IMR-90 (cell line): Measurements from ENCODE around the gene SLC35G6. TPM values are rescaled to one million over a fixed set of nuclear protein-coding genes. Genes with fewer than 3 reads are reported as not detected.

Source experiments
- ATAC-seq: fragments of 200-7000 bp; cut with Tn5 transposase; 2 replicates; pipeline ENCODE4 v1.9.1; 2020; ENCODE audit warnings: low read depth, mild to moderate bottlenecking, moderate library complexity
- BruUV-seq: library from RNA; stranded (reverse); fragments of 400-500 nt; replicated peaks from 2 replicates; lab custom pipeline; 2021; lab: Mats Ljungman, UMichigan
- CTCF ChIA-PET: fragments of 300-600 bp; formaldehyde crosslinking; extraction: SDS; loops from one replicate; lab custom pipeline; 2021; ENCODE audit warnings: antibody characterized with exemption; lab: Yijun Ruan, JAX
- POLR2A ChIA-PET: fragments of 300-600 bp; sonication (Branson Sonifier 250); formaldehyde crosslinking; loops from one replicate; lab custom pipeline; 2022; ENCODE audit warnings: antibody characterized with exemption; ENCODE audit not compliant: unreplicated experiment; lab: Charles Lee
- DNase-seq: peaks from one replicate; pipeline ENCODE4 v3.0.0; 2013
- H2AFZ ChIP-seq: replicated peaks from 2 replicates; pipeline ENCODE3; 2013; ENCODE audit warnings: low read length, mild to moderate bottlenecking; ENCODE audit not compliant: poor library complexity
- H2AK5ac ChIP-seq: 2 replicates; pipeline ENCODE4 v1.6.1; 2013; ENCODE audit warnings: low read depth, low read length, inconsistent platforms
- H2AK9ac ChIP-seq: replicated peaks from 2 replicates; pipeline ENCODE3; 2013; ENCODE audit warnings: mild to moderate bottlenecking, low read depth, low read length, moderate library complexity; ENCODE audit not compliant: poor library complexity
- H2BK120ac ChIP-seq: 2 replicates; pipeline ENCODE4 v1.6.1; 2013; ENCODE audit warnings: low read depth, low read length, inconsistent platforms
- H2BK15ac ChIP-seq: 3 replicates; pipeline ENCODE4 v1.6.1; 2013; ENCODE audit warnings: low read depth, low read length, inconsistent platforms
- H2BK20ac ChIP-seq: 2 replicates; pipeline ENCODE4 v1.6.1; 2013; ENCODE audit warnings: low read depth, mild to moderate bottlenecking, inconsistent platforms, low read length, moderate library complexity
- H2BK5ac ChIP-seq: 2 replicates; pipeline ENCODE4 v1.6.1; 2013; ENCODE audit warnings: mild to moderate bottlenecking, low read depth, low read length, inconsistent platforms; ENCODE audit not compliant: poor library complexity, severe bottlenecking
- H3K14ac ChIP-seq: replicated peaks from 2 replicates; pipeline ENCODE4 v1.6.1; 2013; ENCODE audit warnings: low read depth, low read length, inconsistent platforms
- H3K18ac ChIP-seq: 2 replicates; pipeline ENCODE4 v1.6.1; 2013; ENCODE audit warnings: low read depth, low read length, control low read depth
- H3K23ac ChIP-seq: 2 replicates; pipeline ENCODE4 v1.6.1; 2013; ENCODE audit warnings: low read depth, low read length, inconsistent platforms
- H3K27ac ChIP-seq: 2 replicates; pipeline ENCODE4 v1.5.1; 2013; ENCODE audit warnings: mild to moderate bottlenecking, control low read depth, low read length; ENCODE audit not compliant: insufficient read depth
- H3K27me3 ChIP-seq: 2 replicates; pipeline ENCODE4 v1.6.1; 2013; ENCODE audit warnings: low read length; ENCODE audit not compliant: control insufficient read depth, insufficient read depth
- H3K36me3 ChIP-seq: 2 replicates; pipeline ENCODE4 v1.6.1; 2013; ENCODE audit warnings: low read length, mixed read lengths; ENCODE audit not compliant: control insufficient read depth, insufficient read depth
- H3K4ac ChIP-seq: 2 replicates; pipeline ENCODE4 v1.6.1; 2013; ENCODE audit warnings: low read depth, low read length, inconsistent platforms
- H3K4me1 ChIP-seq: 2 replicates; pipeline ENCODE4 v1.6.1; 2013; ENCODE audit warnings: low read length, mixed read lengths; ENCODE audit not compliant: control insufficient read depth, insufficient read depth
- H3K4me2 ChIP-seq: 2 replicates; pipeline ENCODE4 v1.6.1; 2013; ENCODE audit warnings: low read depth, mild to moderate bottlenecking, control low read depth, low read length, moderate library complexity
- H3K4me3 ChIP-seq: 2 replicates; pipeline ENCODE4 v1.5.1; 2013; ENCODE audit warnings: low read depth, mild to moderate bottlenecking, control low read depth, low read length, moderate library complexity; ENCODE audit not compliant: insufficient read depth
- H3K56ac ChIP-seq: 2 replicates; pipeline ENCODE4 v1.6.1; 2013; ENCODE audit warnings: low read length, inconsistent platforms; ENCODE audit not compliant: insufficient read depth; ENCODE audit errors: extremely low read depth
- H3K79me1 ChIP-seq, 2 experiments: 2 replicates each; pipeline ENCODE4 v1.6.1; 2013; ENCODE audit warnings: low read length in 2 of 2, inconsistent platforms in 1 of 2, low read depth in 1 of 2
- H3K9ac ChIP-seq: 2 replicates; pipeline ENCODE4 v1.6.1; 2013; ENCODE audit warnings: low read depth, low read length, control low read depth
- H3K9me1 ChIP-seq: 2 replicates; pipeline ENCODE4 v1.6.1; 2013; ENCODE audit warnings: low read length, inconsistent platforms; ENCODE audit not compliant: insufficient read depth
- H3K9me3 ChIP-seq: 2 replicates; pipeline ENCODE4 v1.6.1; 2013; ENCODE audit warnings: low read length; ENCODE audit not compliant: control insufficient read depth, insufficient read depth
- H4K20me1 ChIP-seq: 2 replicates; pipeline ENCODE4 v1.6.1; 2013; ENCODE audit warnings: low read length, inconsistent platforms; ENCODE audit not compliant: insufficient read depth
- H4K5ac ChIP-seq: 2 replicates; pipeline ENCODE4 v1.6.1; 2013; ENCODE audit warnings: mild to moderate bottlenecking, low read depth, low read length, control low read depth
- H4K8ac ChIP-seq, 2 experiments: 2 replicates each; pipeline ENCODE4 v1.6.1; 2013; ENCODE audit warnings: low read depth in 2 of 2, low read length in 2 of 2, control low read depth in 1 of 2, inconsistent platforms in 1 of 2
- H4K91ac ChIP-seq: 2 replicates; pipeline ENCODE4 v1.6.1; 2013; ENCODE audit warnings: low read depth, low read length, inconsistent platforms; ENCODE audit not compliant: insufficient read depth
- BHLHE40 ChIP-seq: fragments of 150-350 bp; IDR thresholded peaks from 2 replicates; pipeline ENCODE4 v1.6.1; 2016; ENCODE audit warnings: mild to moderate bottlenecking, low read depth, low read length
- CEBPB ChIP-seq: IDR thresholded peaks from 2 replicates; pipeline ENCODE4 v1.6.1; 2012; ENCODE audit warnings: low read depth, low read length, improper control_type of control experiment
- CHD1 ChIP-seq: IDR thresholded peaks from 2 replicates; pipeline ENCODE4 v1.6.1; 2012; ENCODE audit warnings: low read depth, low read length, improper control_type of control experiment
- FOS ChIP-seq: fragments of 150-350 bp; IDR thresholded peaks from 2 replicates; pipeline ENCODE4 v1.6.1; 2016; ENCODE audit warnings: low read depth, low read length
- MAFK ChIP-seq: IDR thresholded peaks from 2 replicates; pipeline ENCODE4 v1.6.1; 2012; ENCODE audit warnings: low read depth, low read length, improper control_type of control experiment
- MAZ ChIP-seq: IDR thresholded peaks from 2 replicates; pipeline ENCODE4 v1.6.1; 2012; ENCODE audit warnings: low read depth, mild to moderate bottlenecking, low read length, improper control_type of control experiment, moderate library complexity, borderline replicate concordance
- MXI1 ChIP-seq: IDR thresholded peaks from 2 replicates; pipeline ENCODE4 v1.6.1; 2012; ENCODE audit warnings: low read depth, mild to moderate bottlenecking, low read length, moderate library complexity, borderline replicate concordance
- NFE2L2 ChIP-seq: fragments of 150-350 bp; IDR thresholded peaks from 2 replicates; pipeline ENCODE4 v1.6.1; 2016; ENCODE audit warnings: low read depth, mild to moderate bottlenecking, low read length
- POLR2A ChIP-seq: IDR thresholded peaks from 2 replicates; pipeline ENCODE4 v1.6.1; 2012; ENCODE audit warnings: mild to moderate bottlenecking, low read depth, low read length
- RAD21 ChIP-seq: IDR thresholded peaks from 2 replicates; pipeline ENCODE4 v1.6.1; 2012; ENCODE audit warnings: low read length, improper control_type of control experiment
- RCOR1 ChIP-seq: IDR thresholded peaks from 2 replicates; pipeline ENCODE4 v1.6.1; 2012; ENCODE audit warnings: mild to moderate bottlenecking, low read length, improper control_type of control experiment; ENCODE audit not compliant: insufficient replicate concordance
- RFX5 ChIP-seq: IDR thresholded peaks from 2 replicates; pipeline ENCODE4 v1.8.0; 2012; ENCODE audit warnings: low read depth, mild to moderate bottlenecking, low read length, moderate library complexity
- SMC3 ChIP-seq: fragments of 150-350 bp; IDR thresholded peaks from 2 replicates; pipeline ENCODE4 v1.6.1; 2016; ENCODE audit warnings: low read depth, mild to moderate bottlenecking, antibody characterized with exemption, low read length, moderate library complexity
- WGBS, 2 experiments: methylation state at CpG; one replicate each; pipeline versions ENCODE4 v1.1.5 to v1.1.7; 2013; ENCODE audit warnings: missing lambda C conversion rate in 2 of 2; ENCODE audit not compliant: insufficient read length in 1 of 2; ENCODE audit errors: extremely low coverage in 2 of 2; 5-methylcytosine and 5-hydroxymethylcytosine counted together
- dilution Hi-C: fragments of 300-500 bp; cut with HindIII; formaldehyde crosslinking; loops from one replicate; pipeline ENCODE4 v1.14.3; 2018; ENCODE audit warnings: low sequenced_read_pairs; ENCODE audit not compliant: unreplicated experiment
- in situ Hi-C: fragments of 300-500 bp; cut with MboI; formaldehyde crosslinking; loops from 3 replicates; pipeline ENCODE4 v1.14.3; 2019; ENCODE audit warnings: low sequenced_read_pairs, inconsistent platforms, mixed read lengths
- intact Hi-C: fragments of 100-400 bp; cut with micrococcal nuclease; formaldehyde crosslinking; loops from 2 replicates; pipeline ENCODE4 v1.10.0; 2022
- polyA plus RNA-seq, 3 experiments: library from polyadenylated mRNA; depleted of rRNA; stranded (reverse); fragments of >200 nt; gene quantifications; 2 replicates each; pipeline ENCODE4 v1.2.3, GENCODE V29; 2012; ENCODE audit warnings: low replicate concordance in 1 of 3
- total RNA-seq: library from RNA; depleted of rRNA; stranded (reverse); fragments of >200 nt; gene quantifications from 2 replicates; pipeline ENCODE4 v1.2.3, GENCODE V29; 2012
- TF ChIP-seq, protein P1 (sequence below): fragments of 150-350 bp; IDR thresholded peaks from 2 replicates; pipeline ENCODE4 v1.6.1; 2016; ENCODE audit warnings: low read depth, mild to moderate bottlenecking, low read length, moderate library complexity, borderline replicate concordance
- TF ChIP-seq, protein P2 (sequence below): conservative IDR thresholded peaks from 2 replicates; pipeline ENCODE4 v1.5.1; 2012; ENCODE audit warnings: mild to moderate bottlenecking, low read depth, low read length, improper control_type of control experiment
- TF ChIP-seq, protein P3 (sequence below): fragments of 150-350 bp; IDR thresholded peaks from 2 replicates; pipeline ENCODE4 v1.6.1; 2017; ENCODE audit warnings: mild to moderate bottlenecking, antibody characterized with exemption, low read length, low read depth

SLC35G6 gene
- total and polyA plus RNA-seq, 2 of the 4 experiments (the other 2 are of a cell fraction) = not detected

DNA sequence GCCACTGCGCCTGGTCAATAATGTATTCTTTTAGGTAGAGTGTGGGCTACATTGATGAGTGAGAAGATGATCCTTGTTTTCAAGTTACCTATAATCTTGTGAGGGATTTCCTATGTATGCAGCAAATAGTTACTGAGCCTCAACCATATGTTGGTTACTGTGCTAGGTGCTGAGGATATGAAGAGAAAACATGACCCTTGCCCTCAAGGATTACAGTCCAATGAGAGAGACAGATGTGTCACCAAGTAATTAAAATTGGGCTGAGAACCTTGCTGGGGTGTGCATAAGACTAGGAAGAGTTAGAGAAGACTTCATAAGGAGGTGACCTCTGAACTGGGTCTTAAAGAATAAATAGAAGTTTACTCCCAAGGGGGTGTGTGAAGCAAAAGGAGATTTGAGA lies 10.3 kb downstream of the SLC35G6 start:
- no peak overlapping the region for H2AK5ac ChIP-seq
- H3K4me2 ChIP-seq = no peak overlapping the region
- H3K9me1 ChIP-seq = peaks cover 10% of the 10 kb centered on the region; the same call in 1 of the 2 replicates
- H3K4me1 ChIP-seq = peaks cover 2% of the 10 kb centered on the region; the same call in 1 of the 2 replicates
- WGBS, 2 experiments = no CpG with 5 or more reads among the region's 1 CpG
- no peak overlapping the region for H3K18ac ChIP-seq
- intact Hi-C loops (no loop called here), in situ Hi-C loops (no loop called here), dilution Hi-C loops (no loop called here)
- no peaks in the 10 kb centered on the region for H3K27me3 ChIP-seq
- ATAC-seq = no peak
- H3K79me1 ChIP-seq = peaks cover 16 to 73% of the 10 kb centered on the region in 2 experiments
- no peak overlapping the region for H4K8ac ChIP-seq
- no peak overlapping the region for H4K91ac ChIP-seq
- H3K56ac ChIP-seq = no peak overlapping the region
- no peak overlapping the region for H2BK15ac ChIP-seq
- BruUV-seq = no TSS peak
- H3K14ac ChIP-seq = no peak overlapping the region
- H3K36me3 ChIP-seq = peaks cover 19% of the 10 kb centered on the region
- CTCF ChIA-PET = no interaction called here
- H3K27ac ChIP-seq = no peak overlapping the region
- TF ChIP-seq POLR2A (no peak), RCOR1 (no peak), BHLHE40 (no peak), MXI1 (no peak), RFX5 (no peak), MAZ (no peak), CEBPB (no peak), NFE2L2 (no peak), MAFK (no peak), RAD21 (no peak), SMC3 (no peak), FOS (no peak), CHD1 (no peak)
- TF ChIP-seq, protein P1, sequence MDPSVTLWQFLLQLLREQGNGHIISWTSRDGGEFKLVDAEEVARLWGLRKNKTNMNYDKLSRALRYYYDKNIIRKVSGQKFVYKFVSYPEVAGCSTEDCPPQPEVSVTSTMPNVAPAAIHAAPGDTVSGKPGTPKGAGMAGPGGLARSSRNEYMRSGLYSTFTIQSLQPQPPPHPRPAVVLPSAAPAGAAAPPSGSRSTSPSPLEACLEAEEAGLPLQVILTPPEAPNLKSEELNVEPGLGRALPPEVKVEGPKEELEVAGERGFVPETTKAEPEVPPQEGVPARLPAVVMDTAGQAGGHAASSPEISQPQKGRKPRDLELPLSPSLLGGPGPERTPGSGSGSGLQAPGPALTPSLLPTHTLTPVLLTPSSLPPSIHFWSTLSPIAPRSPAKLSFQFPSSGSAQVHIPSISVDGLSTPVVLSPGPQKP = no peak
- TF ChIP-seq, protein P2, sequence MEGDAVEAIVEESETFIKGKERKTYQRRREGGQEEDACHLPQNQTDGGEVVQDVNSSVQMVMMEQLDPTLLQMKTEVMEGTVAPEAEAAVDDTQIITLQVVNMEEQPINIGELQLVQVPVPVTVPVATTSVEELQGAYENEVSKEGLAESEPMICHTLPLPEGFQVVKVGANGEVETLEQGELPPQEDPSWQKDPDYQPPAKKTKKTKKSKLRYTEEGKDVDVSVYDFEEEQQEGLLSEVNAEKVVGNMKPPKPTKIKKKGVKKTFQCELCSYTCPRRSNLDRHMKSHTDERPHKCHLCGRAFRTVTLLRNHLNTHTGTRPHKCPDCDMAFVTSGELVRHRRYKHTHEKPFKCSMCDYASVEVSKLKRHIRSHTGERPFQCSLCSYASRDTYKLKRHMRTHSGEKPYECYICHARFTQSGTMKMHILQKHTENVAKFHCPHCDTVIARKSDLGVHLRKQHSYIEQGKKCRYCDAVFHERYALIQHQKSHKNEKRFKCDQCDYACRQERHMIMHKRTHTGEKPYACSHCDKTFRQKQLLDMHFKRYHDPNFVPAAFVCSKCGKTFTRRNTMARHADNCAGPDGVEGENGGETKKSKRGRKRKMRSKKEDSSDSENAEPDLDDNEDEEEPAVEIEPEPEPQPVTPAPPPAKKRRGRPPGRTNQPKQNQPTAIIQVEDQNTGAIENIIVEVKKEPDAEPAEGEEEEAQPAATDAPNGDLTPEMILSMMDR = no peak
- TF ChIP-seq, protein P3, sequence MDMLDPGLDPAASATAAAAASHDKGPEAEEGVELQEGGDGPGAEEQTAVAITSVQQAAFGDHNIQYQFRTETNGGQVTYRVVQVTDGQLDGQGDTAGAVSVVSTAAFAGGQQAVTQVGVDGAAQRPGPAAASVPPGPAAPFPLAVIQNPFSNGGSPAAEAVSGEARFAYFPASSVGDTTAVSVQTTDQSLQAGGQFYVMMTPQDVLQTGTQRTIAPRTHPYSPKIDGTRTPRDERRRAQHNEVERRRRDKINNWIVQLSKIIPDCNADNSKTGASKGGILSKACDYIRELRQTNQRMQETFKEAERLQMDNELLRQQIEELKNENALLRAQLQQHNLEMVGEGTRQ = no peak
- H2AFZ ChIP-seq = no peak overlapping the region
- H3K4ac ChIP-seq = no peak overlapping the region
- no peaks in the 10 kb centered on the region for H3K9me3 ChIP-seq
- peaks cover 98% of the 10 kb centered on the region for H4K20me1 ChIP-seq
- H3K4me3 ChIP-seq = no peak overlapping the region
- no peak overlapping the region for H2BK5ac ChIP-seq
- no peak for DNase-seq
- POLR2A ChIA-PET = interaction anchor here (0.6 kb wide), 1 partner anchor 11 kb away, joined by 5 read pairs; no protein-coding TSS in a partner anchor
- no peak overlapping the region for H2BK20ac ChIP-seq
- no peak overlapping the region for H2AK9ac ChIP-seq
- H4K5ac ChIP-seq = no peak overlapping the region
- no peak overlapping the region for H2BK120ac ChIP-seq
- no peak overlapping the region for H3K9ac ChIP-seq
- H3K23ac ChIP-seq = no peak overlapping the region
